ENCODE data around the gene CGA.

Gene CGA

GRCh38 chr6:87093199-87093598 lies 1.7 kb downstream of the CGA start:
- H3K9me3 ChIP-seq (ENCODE audit: control insufficient read depth, insufficient read depth, low read depth, low read length), result no peaks in the 10 kb centered on the region
- no peak overlapping the region for H3K4me3 ChIP-seq (ENCODE audit: low read depth, low read length)
- TF ChIP-seq KLF10 (tag by site-specific recombination; IDR thresholded peaks at IDR 0.05), result 0 out of 2 replicates have a peak, but pooled peaks have one; percentile 31
- TF ChIP-seq PBX3 (CRISPR knock-in tag; IDR thresholded peaks at IDR 0.05), result no peak
- peak; percentile 81 for TF ChIP-seq FEZF1 (tag by site-specific recombination; IDR thresholded peaks at IDR 0.05)
- no peak for TF ChIP-seq TRIM28 (IDR thresholded peaks at IDR 0.05; ENCODE audit: borderline replicate concordance, low read length)
- no peak for TF ChIP-seq ZNF48 (tag by site-specific recombination; IDR thresholded peaks at IDR 0.05)
- TF ChIP-seq KLF8 (tag by site-specific recombination; IDR thresholded peaks at IDR 0.05), result 0 out of 2 replicates have a peak, but pooled peaks have one; percentile 18
- peak; percentile 32; the same call in 1 of the 2 replicates for TF ChIP-seq OSR2 (tag by site-specific recombination; IDR thresholded peaks at IDR 0.05)
- TF ChIP-seq ZNF518A (tag by site-specific recombination; conservative IDR thresholded peaks at IDR 0.05; ENCODE audit: low read depth), result no peak
- TF ChIP-seq GLIS1 (tag by site-specific recombination; IDR thresholded peaks at IDR 0.05), result peak; percentile 42
- peak; percentile 66 for TF ChIP-seq ZNF580 (tag by site-specific recombination; IDR thresholded peaks at IDR 0.05)
- peak; percentile 52; the same call in 1 of the 2 replicates for TF ChIP-seq INSM2 (tag by site-specific recombination; IDR thresholded peaks at IDR 0.05)
- 0 out of 2 replicates have a peak, but pooled peaks have one; percentile 36 for TF ChIP-seq ZNF610 (tag by site-specific recombination; IDR thresholded peaks at IDR 0.05; ENCODE audit: borderline replicate concordance)
- peak; percentile 91 for TF ChIP-seq ZNF843 (tag by site-specific recombination; IDR thresholded peaks at IDR 0.05)
- TF ChIP-seq WT1 (tag by site-specific recombination; IDR thresholded peaks at IDR 0.05), result peak; percentile 36
- TF ChIP-seq SP3 (tag by site-specific recombination; IDR thresholded peaks at IDR 0.05), result peak; percentile 10; the same call in 1 of the 2 replicates
- ChIA-PET CTCF (interaction anchor here (6.3 kb wide), 1 partner anchor 14 kb away, joined by 55 read pairs; no protein-coding TSS in a partner anchor), POLR2A (no interaction called here)
- H3K27ac ChIP-seq (ENCODE audit: extremely low read depth, low read depth, low read length), result no peak overlapping the region
- no peaks in the 10 kb centered on the region for H3K36me3 ChIP-seq (ENCODE audit: control insufficient read depth in 2 of 2, insufficient read depth in 1 of 2, low read length in 2 of 2)
- H3K4me1 ChIP-seq (ENCODE audit: control insufficient read depth, insufficient read depth, low read length), result no peaks in the 10 kb centered on the region

GRCh38 chr6:87092435-87092834 lies 2.5 kb downstream of the CGA start:
- Histone ChIP-seq H3K4me3 (ENCODE audit: low read depth, low read length) (no peak overlapping the region), H3K36me3 (ENCODE audit: control insufficient read depth in 2 of 2, insufficient read depth in 1 of 2, low read length in 2 of 2) (no peaks in the 10 kb centered on the region), H3K4me1 (ENCODE audit: control insufficient read depth, insufficient read depth, low read length) (no peaks in the 10 kb centered on the region), H3K9me3 (ENCODE audit: control insufficient read depth, insufficient read depth, low read depth, low read length) (no peaks in the 10 kb centered on the region), H3K27ac (ENCODE audit: extremely low read depth, low read depth, low read length) (no peak overlapping the region)
- no peak for TF ChIP-seq TCF7L2 (IDR thresholded peaks at IDR 0.05; ENCODE audit: borderline replicate concordance, low read depth, low read length)
- no peak for TF ChIP-seq ZNF302 (tag by site-specific recombination; IDR thresholded peaks at IDR 0.05; ENCODE audit: low read depth)
- TF ChIP-seq ZNF639 (tag by site-specific recombination; IDR thresholded peaks at IDR 0.05), result 0 out of 2 replicates have a peak, but pooled peaks have one; percentile 23
- TF ChIP-seq ZNF335 (tag by site-specific recombination; conservative IDR thresholded peaks at IDR 0.05), result 0 out of 2 replicates have a peak, but pooled peaks have one; percentile 6
- TF ChIP-seq ZNF366 (tag by site-specific recombination; conservative IDR thresholded peaks at IDR 0.05), result peak; percentile 83
- TF ChIP-seq PRDM1 (tag by site-specific recombination; IDR thresholded peaks at IDR 0.05), result peak; percentile 86
- peak; percentile 76 for TF ChIP-seq ZNF362 (tag by site-specific recombination; IDR thresholded peaks at IDR 0.05)
- TF ChIP-seq BCL6B (tag by site-specific recombination; IDR thresholded peaks at IDR 0.05), result no peak
- ChIA-PET CTCF (interaction anchor here (6.3 kb wide), 1 partner anchor 13 kb away, joined by 55 read pairs; no protein-coding TSS in a partner anchor), POLR2A (no interaction called here)
